ENCODE results near the gene CDH22.

The CDH22 gene

DNA sequence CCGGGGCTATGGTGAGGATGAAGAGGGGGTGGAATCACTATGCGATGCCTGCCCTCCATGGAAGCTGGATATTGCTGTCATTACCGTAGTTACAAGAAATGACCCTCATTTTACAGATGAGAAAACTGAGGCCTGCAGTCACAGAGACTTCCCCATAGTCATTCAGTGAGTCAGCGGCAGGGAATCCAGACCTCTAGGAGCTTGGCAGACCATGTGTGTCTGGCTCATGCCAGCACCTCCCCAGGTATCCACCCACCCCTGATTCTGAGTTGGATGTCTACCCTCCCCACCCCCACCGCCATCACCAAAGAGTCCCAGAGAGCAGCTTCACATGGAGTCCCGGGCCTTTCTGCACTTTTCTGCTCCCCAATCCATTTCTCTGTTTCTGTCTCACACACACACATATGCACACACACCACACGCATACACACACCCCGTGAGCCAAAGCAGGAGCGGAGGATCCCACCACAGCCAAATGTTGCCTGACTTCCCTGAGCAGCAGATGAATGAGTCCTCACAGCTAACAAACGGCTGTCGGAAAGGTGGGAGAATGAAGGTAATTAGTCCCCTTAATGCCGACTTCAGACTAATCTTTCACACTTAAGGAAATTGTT is 24.8 kb downstream of the CDH22 start:
- in situ Hi-C loops (cut with MboI; ENCODE audit: low pct_unique_long_range_greater_than_20kb, low sequenced_read_pairs, unreplicated experiment): no loop called here
- no peak for DNase-seq (ENCODE audit: low spot score)
- TF ChIP-seq, protein P1, sequence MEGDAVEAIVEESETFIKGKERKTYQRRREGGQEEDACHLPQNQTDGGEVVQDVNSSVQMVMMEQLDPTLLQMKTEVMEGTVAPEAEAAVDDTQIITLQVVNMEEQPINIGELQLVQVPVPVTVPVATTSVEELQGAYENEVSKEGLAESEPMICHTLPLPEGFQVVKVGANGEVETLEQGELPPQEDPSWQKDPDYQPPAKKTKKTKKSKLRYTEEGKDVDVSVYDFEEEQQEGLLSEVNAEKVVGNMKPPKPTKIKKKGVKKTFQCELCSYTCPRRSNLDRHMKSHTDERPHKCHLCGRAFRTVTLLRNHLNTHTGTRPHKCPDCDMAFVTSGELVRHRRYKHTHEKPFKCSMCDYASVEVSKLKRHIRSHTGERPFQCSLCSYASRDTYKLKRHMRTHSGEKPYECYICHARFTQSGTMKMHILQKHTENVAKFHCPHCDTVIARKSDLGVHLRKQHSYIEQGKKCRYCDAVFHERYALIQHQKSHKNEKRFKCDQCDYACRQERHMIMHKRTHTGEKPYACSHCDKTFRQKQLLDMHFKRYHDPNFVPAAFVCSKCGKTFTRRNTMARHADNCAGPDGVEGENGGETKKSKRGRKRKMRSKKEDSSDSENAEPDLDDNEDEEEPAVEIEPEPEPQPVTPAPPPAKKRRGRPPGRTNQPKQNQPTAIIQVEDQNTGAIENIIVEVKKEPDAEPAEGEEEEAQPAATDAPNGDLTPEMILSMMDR (IDR thresholded peaks at IDR 0.05; ENCODE audit: extremely low read depth, insufficient read depth, missing control alignments): no peak

DNA sequence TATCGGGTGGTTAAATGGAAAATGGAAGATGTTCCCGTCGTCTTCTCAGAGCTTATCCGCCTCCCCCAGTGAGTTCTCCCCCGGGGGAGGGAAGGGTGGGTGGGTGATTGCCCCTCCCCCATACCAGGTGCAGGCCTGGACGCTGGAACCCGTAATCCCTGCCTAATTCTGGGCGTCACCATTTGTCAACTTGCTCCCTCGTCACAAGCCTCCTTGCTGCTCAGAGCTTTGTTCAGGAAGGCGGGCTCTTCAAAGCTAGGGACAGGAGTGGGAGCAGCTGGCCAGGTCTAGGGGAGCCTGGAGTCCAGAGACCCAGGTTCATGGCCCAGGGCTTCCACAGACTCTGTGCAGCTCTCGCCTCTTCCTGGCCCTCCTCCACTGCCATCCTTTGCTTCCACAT is 25.6 kb downstream of the CDH22 start:
- TF ChIP-seq, protein P1 (IDR thresholded peaks at IDR 0.05; ENCODE audit: extremely low read depth, insufficient read depth, missing control alignments): no peak
- in situ Hi-C loops (cut with MboI; ENCODE audit: low pct_unique_long_range_greater_than_20kb, low sequenced_read_pairs, unreplicated experiment): no loop called here
- no peak for DNase-seq (ENCODE audit: low spot score)

GRCh38 chr20:46279103-46279502 is 29.2 kb downstream of the CDH22 start:
- TF ChIP-seq, protein P1 (IDR thresholded peaks at IDR 0.05; ENCODE audit: extremely low read depth, insufficient read depth, missing control alignments): no peak
- in situ Hi-C loops (cut with MboI; ENCODE audit: low pct_unique_long_range_greater_than_20kb, low sequenced_read_pairs, unreplicated experiment): no loop called here
- DNase-seq (ENCODE audit: low spot score): no peak

DNA sequence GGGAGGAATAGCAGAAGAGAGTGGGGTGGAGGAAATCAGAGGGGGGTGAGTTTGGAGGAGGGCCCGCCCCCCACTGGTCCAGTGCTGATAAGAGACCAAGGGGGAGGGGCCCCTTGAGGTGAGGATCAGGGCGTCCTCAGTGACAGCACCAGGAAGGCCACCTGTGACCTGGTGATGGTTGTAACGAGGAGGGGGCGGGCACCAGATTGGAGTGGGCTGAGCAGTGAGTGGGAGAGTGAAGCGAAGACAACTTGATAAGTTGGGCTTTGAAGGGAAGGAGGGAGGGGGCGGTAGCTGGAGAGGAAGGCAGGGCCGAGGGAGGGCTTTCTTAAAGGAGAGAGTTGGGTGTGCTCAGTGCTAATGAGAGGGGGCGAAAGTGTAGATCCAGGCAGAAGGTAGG is 30.7 kb downstream of the CDH22 start:
- TF ChIP-seq, protein P1 (IDR thresholded peaks at IDR 0.05; ENCODE audit: extremely low read depth, insufficient read depth, missing control alignments): no peak
- no peak for DNase-seq (ENCODE audit: low spot score)
- in situ Hi-C loops (cut with MboI; ENCODE audit: low pct_unique_long_range_greater_than_20kb, low sequenced_read_pairs, unreplicated experiment): no loop called here

DNA sequence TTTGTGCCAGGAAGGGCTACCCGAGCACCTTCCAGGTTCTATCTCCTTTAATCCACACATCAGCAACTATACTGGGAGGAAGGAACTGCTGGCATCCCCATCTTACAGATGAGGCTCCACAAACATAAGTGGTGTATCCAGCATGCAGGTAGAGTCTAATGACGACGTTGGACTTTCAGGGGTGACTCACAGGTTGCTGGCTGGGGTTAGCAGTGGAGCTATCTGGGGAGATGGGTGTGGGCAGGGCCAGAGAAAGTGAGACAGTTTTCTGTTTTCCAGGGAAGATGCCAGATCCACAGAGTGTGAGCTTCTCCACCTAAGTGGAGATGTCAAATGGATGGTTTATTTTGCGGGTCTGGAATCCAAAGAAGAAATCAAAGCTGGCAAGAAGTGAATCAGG is 31.8 kb downstream of the CDH22 start:
- TF ChIP-seq, protein P1 (IDR thresholded peaks at IDR 0.05; ENCODE audit: extremely low read depth, insufficient read depth, missing control alignments): no peak
- no peak for DNase-seq (ENCODE audit: low spot score)
- in situ Hi-C loops (cut with MboI; ENCODE audit: low pct_unique_long_range_greater_than_20kb, low sequenced_read_pairs, unreplicated experiment): no loop called here

GRCh38 chr20:46275091-46275490 is 33.2 kb downstream of the CDH22 start:
- TF ChIP-seq, protein P1 (IDR thresholded peaks at IDR 0.05; ENCODE audit: extremely low read depth, insufficient read depth, missing control alignments): no peak
- DNase-seq (ENCODE audit: low spot score): no peak
- in situ Hi-C loops (cut with MboI; ENCODE audit: low pct_unique_long_range_greater_than_20kb, low sequenced_read_pairs, unreplicated experiment): no loop called here

Data from GM13977 (cell line).